VCaP (cell line): ENCODE results near the gene GDF11.

Source experiments
- H3K27ac ChIP-seq: fragments of 450-650 bp; 2 replicates; pipeline ENCODE4 v1.5.1; 2017
- CTCF ChIP-seq: fragments of 450-650 bp; conservative IDR thresholded peaks from 2 replicates; pipeline ENCODE4 v1.5.1; 2017; ENCODE audit warnings: mild to moderate bottlenecking, moderate library complexity

GDF11 gene

GRCh38 chr12:55748230-55748993 lies 5.5 kb downstream of the GDF11 start:
- no peak for TF ChIP-seq CTCF
- no peak overlapping the region for H3K27ac ChIP-seq

GRCh38 chr12:55755246-55755645 lies 12.3 kb downstream of the GDF11 start:
- H3K27ac ChIP-seq: 0 out of 2 replicates have a peak overlapping the region, but pooled peaks have one; percentile 1

GRCh38 chr12:55757701-55758100 lies 14.8 kb downstream of the GDF11 start:
- H3K27ac ChIP-seq: peak overlapping the region; percentile 78
- no peak for TF ChIP-seq CTCF

More at GRCh38 chr12:55755246-55755645, 12.3 kb downstream of the GDF11 start:
- no peak for TF ChIP-seq CTCF

- peak overlapping the region; percentile 78 for H3K27ac ChIP-seq
Observed at GRCh38 chr12:55758575-55758974, 15.7 kb downstream of the GDF11 start.

GRCh38 chr12:55760663-55761062 lies 17.7 kb downstream of the GDF11 start:
- TF ChIP-seq CTCF: no peak
- H3K27ac ChIP-seq: peak overlapping the region; percentile 78

GRCh38 chr12:55762646-55763045 lies 19.7 kb downstream of the GDF11 start:
- TF ChIP-seq CTCF: no peak
- H3K27ac ChIP-seq: peak overlapping the region; percentile 13

- TF ChIP-seq CTCF: no peak
- H3K27ac ChIP-seq: peak overlapping the region; percentile 62; the same call in 1 of the 2 replicates
Observed at GRCh38 chr12:55765736-55766290, 22.9 kb downstream of the GDF11 start.

GRCh38 chr12:55767156-55767555 lies 24.2 kb downstream of the GDF11 start:
- H3K27ac ChIP-seq: peak overlapping the region; percentile 62
- TF ChIP-seq CTCF: no peak
